Neuronal stem cell (in vitro differentiated cells): ENCODE measurements around the gene KRT3.
A peak's percentile ranks its signal among the peaks of the same experiment; 100 is the strongest.

Source experiments
- DNase-seq: peaks from one replicate; pipeline ENCODE4 v3.0.0-alpha.2; 2013; ENCODE audit warnings: low spot score
- H2AFZ ChIP-seq: one replicate; pipeline ENCODE4 v1.6.1; 2013; ENCODE audit warnings: mild to moderate bottlenecking, low read length, inconsistent platforms
- H2AK5ac ChIP-seq: 2 replicates; pipeline ENCODE4 v1.6.1; 2013; ENCODE audit warnings: low read depth, mild to moderate bottlenecking, inconsistent platforms, low read length, moderate library complexity, mixed read lengths
- H2BK120ac ChIP-seq: 2 replicates; pipeline ENCODE4 v1.6.1; 2013; ENCODE audit warnings: low read depth, mild to moderate bottlenecking, inconsistent platforms, low read length, moderate library complexity, mixed read lengths
- H2BK12ac ChIP-seq: one replicate; pipeline ENCODE4 v1.6.1; 2013; ENCODE audit warnings: low read length, inconsistent platforms
- H2BK15ac ChIP-seq: 2 replicates; pipeline ENCODE4 v1.6.1; 2013; ENCODE audit warnings: mild to moderate bottlenecking, low read length, inconsistent platforms, mixed read lengths
- H2BK5ac ChIP-seq: one replicate; pipeline ENCODE4 v1.6.1; 2013; ENCODE audit warnings: inconsistent platforms, mild to moderate bottlenecking, low read length, moderate library complexity
- H3K14ac ChIP-seq: one replicate; pipeline ENCODE4 v1.6.1; 2013; ENCODE audit warnings: low read length, inconsistent platforms
- H3K18ac ChIP-seq: 2 replicates; pipeline ENCODE4 v1.6.1; 2013; ENCODE audit warnings: low read length, inconsistent platforms
- H3K23ac ChIP-seq: 2 replicates; pipeline ENCODE4 v1.6.1; 2013; ENCODE audit warnings: low read depth, mild to moderate bottlenecking, mixed read lengths, low read length, inconsistent platforms; ENCODE audit not compliant: poor library complexity
- H3K27ac ChIP-seq: replicated peaks from 3 replicates; pipeline ENCODE4 v1.5.1; 2013; ENCODE audit warnings: low read length, inconsistent platforms
- H3K27me3 ChIP-seq, 3 experiments: 2 replicates each; pipeline ENCODE4 v1.6.1; 2013; ENCODE audit warnings: low read length in 3 of 3, mild to moderate bottlenecking in 2 of 3, inconsistent platforms in 1 of 3, low read depth in 1 of 3, mixed read lengths in 1 of 3, moderate library complexity in 1 of 3; ENCODE audit not compliant: control insufficient read depth in 3 of 3, insufficient read depth in 3 of 3
- H3K36me3 ChIP-seq, 2 donors: replicated peaks in 1 of 2; 2 replicates each; pipeline ENCODE4 v1.6.1; 2013; ENCODE audit warnings: low read length in 2 of 2; ENCODE audit not compliant: control insufficient read depth in 2 of 2, insufficient read depth in 2 of 2
- H3K4ac ChIP-seq: 2 replicates; pipeline ENCODE4 v1.6.1; 2013; ENCODE audit warnings: inconsistent platforms, mild to moderate bottlenecking, low read length, moderate library complexity
- H3K4me1 ChIP-seq, 2 donors: 1 replicate in 1 of 2; 2 replicates in 1 of 2; pipeline ENCODE4 v1.6.1; 2013; ENCODE audit warnings: low read length in 2 of 2, low read depth in 1 of 2; ENCODE audit not compliant: control insufficient read depth in 2 of 2, insufficient read depth in 1 of 2
- H3K4me2 ChIP-seq: one replicate; pipeline ENCODE4 v1.6.1; 2013; ENCODE audit warnings: mild to moderate bottlenecking, low read length, inconsistent platforms; ENCODE audit not compliant: insufficient read depth, poor library complexity, severe bottlenecking
- H3K4me3 ChIP-seq, 2 donors: 2 replicates each; pipeline ENCODE4 v1.5.1; 2013; ENCODE audit warnings: low read length in 2 of 2, mild to moderate bottlenecking in 2 of 2, inconsistent platforms in 1 of 2, moderate library complexity in 1 of 2
- H3K79me1 ChIP-seq: one replicate; pipeline ENCODE4 v1.6.1; 2013; ENCODE audit warnings: low read depth, mild to moderate bottlenecking, inconsistent platforms, low read length, moderate library complexity
- H3K9ac ChIP-seq: one replicate; pipeline ENCODE4 v1.6.1; 2013; ENCODE audit warnings: mild to moderate bottlenecking, low read depth, low read length, inconsistent platforms; ENCODE audit not compliant: poor library complexity
- H3K9me3 ChIP-seq, 2 donors: replicated peaks in 1 of 2; 2 replicates each; pipeline versions ENCODE3 to v1.6.1; 2013; ENCODE audit warnings: low read length in 2 of 2, mild to moderate bottlenecking in 2 of 2, inconsistent platforms in 1 of 2, low read depth in 1 of 2, mixed read lengths in 1 of 2, moderate library complexity in 1 of 2; ENCODE audit not compliant: control insufficient read depth in 2 of 2, insufficient read depth in 1 of 2
- H4K8ac ChIP-seq: one replicate; pipeline ENCODE4 v1.6.1; 2013; ENCODE audit warnings: low read depth, mild to moderate bottlenecking, inconsistent platforms, low read length, moderate library complexity
- H4K91ac ChIP-seq: one replicate; pipeline ENCODE4 v1.6.1; 2013; ENCODE audit warnings: low read length, low read depth, mild to moderate bottlenecking, inconsistent platforms; ENCODE audit not compliant: poor library complexity
- WGBS, 2 donors: extraction: QIAGEN DNeasy Blood & Tissue Kit; methylation state at CpG; one replicate each; pipeline ENCODE4 v1.1.7; 2013; ENCODE audit warnings: missing lambda C conversion rate in 2 of 2, mixed read lengths in 1 of 2; ENCODE audit not compliant: insufficient read length in 2 of 2, insufficient replicate concordance in 1 of 2; ENCODE audit errors: extremely low coverage in 2 of 2; 5-methylcytosine and 5-hydroxymethylcytosine counted together

The KRT3 gene

GRCh38 chr12:52838609-52839435 is 42.9 kb upstream of the KRT3 start:
- no CpG with 5 or more reads among the region's 14 CpGs for whole genome bisulfite sequencing, 2 donors
- H3K9me3 ChIP-seq: peaks cover 0 to 2% of the 10 kb centered on the region in 2 donors
- peaks cover 0 to 6% (median 0%) of the 10 kb centered on the region in 3 experiments for H3K27me3 ChIP-seq
- no peak overlapping the region for H3K4me2 ChIP-seq
- H3K18ac ChIP-seq: no peak overlapping the region
- H4K91ac ChIP-seq: no peak overlapping the region
- H3K27ac ChIP-seq: no peak overlapping the region
- H3K14ac ChIP-seq: no peak overlapping the region
- H3K36me3 ChIP-seq: no peaks in the 10 kb centered on the region
- no peak overlapping the region for H4K8ac ChIP-seq
- no peak overlapping the region for H3K4ac ChIP-seq
- H2BK15ac ChIP-seq: no peak overlapping the region
- no peak overlapping the region for H3K9ac ChIP-seq
- H2AK5ac ChIP-seq: no peak overlapping the region
- no peak overlapping the region for H2BK120ac ChIP-seq
- no peak overlapping the region for H2AFZ ChIP-seq
- H3K23ac ChIP-seq: no peak overlapping the region
- H2BK12ac ChIP-seq: no peak overlapping the region
- no peaks in the 10 kb centered on the region for H3K79me1 ChIP-seq
- DNase-seq: no peak
- H3K4me1 ChIP-seq: peaks cover 0 to 14% of the 10 kb centered on the region in 2 donors
- H3K4me3 ChIP-seq: no peak overlapping the region
- no peak overlapping the region for H2BK5ac ChIP-seq

- Histone ChIP-seq H2BK12ac (no peak overlapping the region), H3K27ac (no peak overlapping the region), H2BK5ac (no peak overlapping the region), H3K23ac (no peak overlapping the region), H3K18ac (no peak overlapping the region), H3K9ac (no peak overlapping the region), H4K8ac (no peak overlapping the region), H3K4me1 (peaks cover 0 to 14% of the 10 kb centered on the region in 2 donors), H2BK120ac (no peak overlapping the region), H3K79me1 (no peaks in the 10 kb centered on the region), H3K9me3 (peaks cover 0 to 2% of the 10 kb centered on the region in 2 donors), H3K4me2 (no peak overlapping the region), H4K91ac (no peak overlapping the region), H3K27me3 (peaks cover 0 to 6% (median 0%) of the 10 kb centered on the region in 3 experiments), H2BK15ac (no peak overlapping the region), H3K4me3 (no peak overlapping the region), H3K4ac (no peak overlapping the region), H3K14ac (no peak overlapping the region), H2AK5ac (peak overlapping the region; percentile 44), H2AFZ (no peak overlapping the region), H3K36me3 (no peaks in the 10 kb centered on the region)
- no peak for DNase-seq
- no CpG with 5 or more reads among the region's 6 CpGs for WGBS, 2 donors
Measured at GRCh38 chr12:52837781-52838608, 42.1 kb upstream of the KRT3 start.

GRCh38 chr12:52837413-52837741 is 41.5 kb upstream of the KRT3 start:
- Histone ChIP-seq H3K9ac (no peak overlapping the region), H2BK120ac (no peak overlapping the region), H3K14ac (no peak overlapping the region), H3K36me3 (no peaks in the 10 kb centered on the region), H3K9me3 (peaks cover 0 to 2% of the 10 kb centered on the region in 2 donors), H3K27me3 (peaks cover 0 to 6% (median 0%) of the 10 kb centered on the region in 3 experiments), H3K27ac (no peak overlapping the region), H2BK15ac (no peak overlapping the region), H3K18ac (peak overlapping the region; percentile 2), H2BK5ac (no peak overlapping the region), H3K4me3 (no peak overlapping the region), H3K4me2 (no peak overlapping the region), H2BK12ac (no peak overlapping the region), H3K4ac (no peak overlapping the region), H3K23ac (no peak overlapping the region), H4K91ac (no peak overlapping the region), H4K8ac (no peak overlapping the region), H2AK5ac (peak overlapping the region; percentile 41), H2AFZ (no peak overlapping the region), H3K4me1 (peaks cover 0 to 14% of the 10 kb centered on the region in 2 donors), H3K79me1 (no peaks in the 10 kb centered on the region)
- no peak for DNase-seq
- no CpG with 5 or more reads among the region's 9 CpGs for WGBS, 2 donors
